ENCODE results near the gene TIGD7. TPM values are rescaled to one million over a fixed set of nuclear protein-coding genes. Genes with fewer than 3 reads are reported as not detected.

The TIGD7 gene
- total and polyA plus RNA-seq, 9 donors = 5.2 to 16.1 (median 13.4) TPM

- no peaks in the 10 kb centered on the region for H3K36me3 ChIP-seq
- no peak for TF ChIP-seq CTCF (IDR thresholded peaks at IDR 0.05)
- TF ChIP-seq EP300 (IDR thresholded peaks at IDR 0.05) = no peak
- no peak for TF ChIP-seq POLR2A (IDR thresholded peaks at IDR 0.05)
- H3K4me1 ChIP-seq (ENCODE audit: insufficient read depth) = no peaks in the 10 kb centered on the region
- H3K27ac ChIP-seq = no peak overlapping the region
- no peak overlapping the region for H3K4me3 ChIP-seq
- no peaks in the 10 kb centered on the region for H3K27me3 ChIP-seq
- intact Hi-C loops (cut with DNase I) = no loop called here
- H3K9me3 ChIP-seq = no peaks in the 10 kb centered on the region
- DNase-seq = no peak
- 58 to 72% (median 64%) methylated on average over 2 of the region's 2 CpGs for WGBS, 3 donors
Observed at GRCh38 chr16:3346041-3346440, 40.8 kb upstream of the TIGD7 start.

- Histone ChIP-seq H3K9me3 (peaks cover 0 to 4% of the 10 kb centered on the region in 2 donors), H3K27me3 (no peaks in the 10 kb centered on the region), H3K4me3 (no peak overlapping the region), H3K36me3 (no peaks in the 10 kb centered on the region), H3K4me1 (ENCODE audit: insufficient read depth) (no peaks in the 10 kb centered on the region), H3K27ac (no peak overlapping the region)
- intact Hi-C loops (cut with DNase I) = no loop called here
- WGBS, 3 donors = 51 to 68% (median 59%) methylated on average over 2 of the region's 2 CpGs
- no peak for TF ChIP-seq CTCF (IDR thresholded peaks at IDR 0.05)
- no peak for TF ChIP-seq POLR2A (IDR thresholded peaks at IDR 0.05)
- no peak for TF ChIP-seq EP300 (IDR thresholded peaks at IDR 0.05)
- DNase-seq = no peak
Observed at GRCh38 chr16:3328643-3329042, 23.4 kb upstream of the TIGD7 start.

GRCh38 chr16:3328104-3328503 is 22.9 kb upstream of the TIGD7 start:
- H3K4me1 ChIP-seq (ENCODE audit: insufficient read depth) = no peaks in the 10 kb centered on the region
- H3K27me3 ChIP-seq = no peaks in the 10 kb centered on the region
- no peaks in the 10 kb centered on the region for H3K36me3 ChIP-seq
- no peak for DNase-seq
- H3K27ac ChIP-seq = no peak overlapping the region
- H3K9me3 ChIP-seq = peaks cover 0 to 4% of the 10 kb centered on the region in 2 donors
- no peak overlapping the region for H3K4me3 ChIP-seq
- 35 to 58% (median 40%) methylated on average over 3 of the region's 3 CpGs for WGBS, 3 donors
- intact Hi-C loops (cut with DNase I) = no loop called here
- no peak for TF ChIP-seq CTCF (IDR thresholded peaks at IDR 0.05)
- no peak for TF ChIP-seq POLR2A (IDR thresholded peaks at IDR 0.05)
- TF ChIP-seq EP300 (IDR thresholded peaks at IDR 0.05) = no peak

- Histone ChIP-seq H3K36me3 (no peaks in the 10 kb centered on the region), H3K9me3 (peaks cover 0 to 4% of the 10 kb centered on the region in 2 donors), H3K27ac (no peak overlapping the region), H3K4me1 (ENCODE audit: insufficient read depth) (no peaks in the 10 kb centered on the region), H3K4me3 (no peak overlapping the region), H3K27me3 (no peaks in the 10 kb centered on the region)
- TF ChIP-seq CTCF (IDR thresholded peaks at IDR 0.05) (no peak), EP300 (IDR thresholded peaks at IDR 0.05) (no peak), POLR2A (IDR thresholded peaks at IDR 0.05) (no peak)
- 82 to 87% (median 85%) methylated on average over 4 of the region's 4 CpGs for WGBS, 3 donors
- no peak for DNase-seq
- intact Hi-C loops (cut with DNase I) = no loop called here
Observed at GRCh38 chr16:3327514-3327913, 22.3 kb upstream of the TIGD7 start.

Measured in ovary (tissue), 9 donors.